GM12878 (cell line): ENCODE measurements around the gene SLX9. TPM values are rescaled to one million over a fixed set of nuclear protein-coding genes. Genes with fewer than 3 reads are reported as not detected.
"Not testable (repeated sequence)": the region's sequence is repeated elsewhere in the genome, so short reads cannot be mapped to it uniquely, and the experiment has no call there.

Source experiments
- ATAC-seq: fragments of 200-7000 bp; cut with Tn5 transposase; 3 replicates; pipeline ENCODE4 v1.9.1; 2020; ENCODE audit warnings: mild to moderate bottlenecking, moderate library complexity
- BruUV-seq: library from RNA; stranded (reverse); fragments of 400-500 nt; replicated peaks from 2 replicates; lab custom pipeline; 2021; lab: Mats Ljungman, UMichigan
- CTCF ChIA-PET: fragments of 300-600 bp; sonication (Branson Sonifier 250); formaldehyde crosslinking; extraction: SDS; loops from one replicate; lab custom pipeline; 2021; ENCODE audit warnings: inconsistent platforms; lab: Yijun Ruan, JAX
- POLR2A ChIA-PET: fragments of 350-600 bp; formaldehyde crosslinking; extraction: SDS; loops from one replicate; lab custom pipeline; 2021; ENCODE audit warnings: inconsistent platforms; lab: Charles Lee
- RAD21 ChIA-PET: fragments of 300-600 bp; sonication (Branson Sonifier 250); formaldehyde crosslinking; loops from one replicate; lab custom pipeline; 2023; ENCODE audit warnings: antibody characterized with exemption; ENCODE audit not compliant: unreplicated experiment; lab: Charles Lee
- SMC1A ChIA-PET: fragments of 300-600 bp; sonication (Branson Sonifier 250); formaldehyde crosslinking; loops from one replicate; lab custom pipeline; 2023; ENCODE audit not compliant: unreplicated experiment, uncharacterized antibody; lab: Charles Lee
- DNase-seq: peaks from one replicate; pipeline ENCODE4 v3.0.0-alpha.2; 2011; ENCODE audit warnings: low read depth, low spot score
- FAIRE-seq: peaks from 3 replicates; lab custom pipeline; 2011; peaks lifted over from hg19 to GRCh38; lab: Jason Lieb, UNC
- H2AFZ ChIP-seq: 2 replicates; pipeline ENCODE4 v1.6.0; 2011; ENCODE audit warnings: low read depth, low read length, control low read depth; ENCODE audit not compliant: control insufficient read depth
- H3K27ac ChIP-seq: 2 replicates; pipeline ENCODE4 v1.5.1; 2011; ENCODE audit warnings: control low read depth; ENCODE audit not compliant: control insufficient read depth, insufficient read depth
- H3K27me3 ChIP-seq, 2 experiments: replicated peaks in 1 of 2; 2 replicates each; pipeline versions ENCODE4 v1.6.0 to v1.6.1; 2011; ENCODE audit warnings: low read length in 1 of 2; ENCODE audit not compliant: control insufficient read depth in 2 of 2, insufficient read depth in 2 of 2
- H3K36me3 ChIP-seq, 2 experiments: 2 replicates each; pipeline ENCODE4 v1.5.1; 2011; ENCODE audit warnings: low read length in 1 of 2; ENCODE audit not compliant: control insufficient read depth in 2 of 2, insufficient read depth in 2 of 2
- H3K4me1 ChIP-seq: 2 replicates; pipeline ENCODE4 v1.6.1; 2011; ENCODE audit warnings: mild to moderate bottlenecking, low read length, moderate library complexity, mixed read lengths; ENCODE audit not compliant: control insufficient read depth, insufficient read depth
- H3K4me2 ChIP-seq: 2 replicates; pipeline ENCODE4 v1.6.0; 2011; ENCODE audit warnings: control low read depth; ENCODE audit not compliant: control insufficient read depth, insufficient read depth
- H3K4me3 ChIP-seq: fragments of 200-600 bp; sonication (generic); 2 replicates; pipeline ENCODE4 v1.5.1; 2016
- H3K79me2 ChIP-seq: 2 replicates; pipeline ENCODE4 v1.6.0; 2011; ENCODE audit warnings: low read length; ENCODE audit not compliant: control insufficient read depth, insufficient read depth
- H3K9ac ChIP-seq: 2 replicates; pipeline ENCODE4 v1.8.0; 2011; ENCODE audit warnings: low read length, control low read depth, mixed read lengths; ENCODE audit not compliant: control insufficient read depth, insufficient read depth
- H3K9me3 ChIP-seq: replicated peaks from 3 replicates; pipeline ENCODE4 v1.5.1; 2011; ENCODE audit warnings: mild to moderate bottlenecking, low read length; ENCODE audit not compliant: control insufficient read depth, insufficient read depth
- H4K20me1 ChIP-seq: 2 replicates; pipeline ENCODE4 v1.6.0; 2011; ENCODE audit not compliant: control insufficient read depth, insufficient read depth
- ELK1 ChIP-seq: IDR thresholded peaks from 2 replicates; pipeline ENCODE4 v1.6.1; 2012; ENCODE audit warnings: low read depth, low read length, improper control_type of control experiment
- WGBS: methylation state at CpG from one replicate; pipeline ENCODE4 v1.1.6; 2016; ENCODE audit warnings: low lambda C conversion rate; ENCODE audit not compliant: insufficient replicate concordance, insufficient coverage; ENCODE audit errors: missing lambda C conversion rate; 5-methylcytosine and 5-hydroxymethylcytosine counted together
- in situ Hi-C: fragments of 300-500 bp; cut with MboI; formaldehyde crosslinking; loops from 9 replicates; pipeline ENCODE4 v1.14.3; 2018; ENCODE audit warnings: mixed read lengths
- intact Hi-C: fragments of 100-400 bp; cut with micrococcal nuclease; formaldehyde crosslinking; loops from one replicate; pipeline ENCODE4 v1.14.2; 2022; ENCODE audit not compliant: unreplicated experiment
- polyA plus RNA-seq, 11 experiments: library from polyadenylated mRNA; depleted of rRNA in 4 of 11; unstranded in 6 of 11; stranded (reverse) in 5 of 11; fragments of >200 nt; fragmentation: Nextera tagmentation in 4 of 11; fragmentation: Illumina TruSeq in 1 of 11; extraction: Ambion mirVana in 4 of 11; extraction: Trizol in 1 of 11; gene quantifications; 1 replicate in 1 of 11; 2 replicates in 10 of 11; pipeline versions ENCODE4 v1.2.1 to v1.2.3, GENCODE V29; 2011 to 2016; ENCODE audit warnings: inconsistent platforms in 2 of 11, missing spikeins in 2 of 11, low read depth in 1 of 11
- total RNA-seq, 4 experiments: library from RNA; depleted of rRNA in 3 of 4; stranded (reverse); fragments of >200 nt in 3 of 4; fragmentation: Illumina TruSeq in 1 of 4; extraction: Trizol in 1 of 4; gene quantifications; 2 replicates each; pipeline versions ENCODE4 v1.2.1 to v1.2.3, GENCODE V29; 2013 to 2021

The SLX9 gene
- total and polyA plus RNA-seq, 10 of the 15 experiments (the other 5 are each of a cell fraction or from before 2014, with no cell fraction given) = 0.69 to 81.3 (median 33.9) TPM

- TF ChIP-seq ELK1 = no peak
Observed at GRCh38 chr21:44912158-44912473, 27.7 kb upstream of the SLX9 start (continued).

- H3K27me3 ChIP-seq, H3K9me3 ChIP-seq, DNase-seq, H3K4me2 ChIP-seq, intact Hi-C loops, H4K20me1 ChIP-seq, H3K4me3 ChIP-seq, ATAC-seq, H3K9ac ChIP-seq, FAIRE-seq, H2AFZ ChIP-seq, in situ Hi-C loops, BruUV-seq, SMC1A ChIA-PET: not testable (repeated sequence)
- 77% methylated on average over 17 of the region's 25 CpGs for WGBS
- POLR2A ChIA-PET = interaction anchor here (1.5 kb wide), 1 partner anchor 39 kb away, joined by 4 read pairs; the partner anchor contains the start of gene PTTG1IP
- RAD21 ChIA-PET = interaction anchor here (1.7 kb wide), 1 partner anchor 15 kb away, joined by 9 read pairs; no protein-coding TSS in a partner anchor
- Histone ChIP-seq H3K79me2 (peaks cover 14% of the 10 kb centered on the region), H3K36me3 (peaks cover 3 to 10% of the 10 kb centered on the region in 2 experiments; a peak in 3 of 4 replicates), H3K4me1 (peaks cover 36% of the 10 kb centered on the region), H3K27ac (peak overlapping the region; percentile 62; the same call in 1 of the 2 replicates)
- CTCF ChIA-PET = interaction anchor here (1.2 to 1.3 kb wide), 2 partner anchors 19 to 21 kb away, joined by 3 to 5 read pairs; no protein-coding TSS in a partner anchor
Observed at GRCh38 chr21:44912506-44913412, 27.1 kb upstream of the SLX9 start.
